Common myeloid progenitor, CD34-positive (primary cell): ENCODE results near the gene SHISA5.

Experiments used
- CTCF ChIA-PET: fragments of 350-600 bp; sonication (Branson Sonifier 250); formaldehyde crosslinking; loops from one replicate; lab custom pipeline; 2021; ENCODE audit warnings: antibody characterized with exemption; lab: Charles Lee
- POLR2A ChIA-PET: fragments of 350-600 bp; sonication (Branson Sonifier 250); formaldehyde crosslinking; loops from one replicate; lab custom pipeline; 2021; ENCODE audit warnings: antibody characterized with exemption; lab: Charles Lee
- DNase-seq, 3 donors: peaks; one replicate each; pipeline versions ENCODE4 v3.0.0 to v3.0.0-alpha.2; 2013
- H3K27ac ChIP-seq, 2 experiments: 1 replicate in 1 of 2; 2 replicates in 1 of 2; pipeline ENCODE4 v1.7.0; 2013; ENCODE audit warnings: inconsistent platforms in 2 of 2, low read length in 2 of 2, mild to moderate bottlenecking in 2 of 2, low read depth in 1 of 2, moderate library complexity in 1 of 2; ENCODE audit not compliant: severe bottlenecking in 2 of 2, insufficient read depth in 1 of 2, poor library complexity in 1 of 2
- H3K27me3 ChIP-seq, 5 experiments: replicated peaks in 2 of 5; 1 replicate in 3 of 5; 2 replicates in 2 of 5; pipeline versions ENCODE4 v1.6.1 to v1.7.0; 2013; ENCODE audit warnings: low read length in 4 of 5, mild to moderate bottlenecking in 2 of 5, moderate library complexity in 2 of 5, inconsistent platforms in 1 of 5; ENCODE audit not compliant: insufficient read depth in 5 of 5, control insufficient read depth in 4 of 5
- H3K36me3 ChIP-seq, 4 experiments: 1 replicate in 2 of 4; 2 replicates in 2 of 4; pipeline versions ENCODE4 v1.6.1 to v1.7.0; 2013; ENCODE audit warnings: low read length in 3 of 4, control low read depth in 1 of 4, mild to moderate bottlenecking in 1 of 4; ENCODE audit not compliant: control insufficient read depth in 4 of 4, insufficient read depth in 4 of 4
- H3K4me1 ChIP-seq, 4 experiments: 1 replicate in 3 of 4; 2 replicates in 1 of 4; pipeline versions ENCODE4 v1.6.1 to v1.7.1; 2013; ENCODE audit warnings: low read length in 3 of 4, mild to moderate bottlenecking in 3 of 4, control low read depth in 1 of 4, inconsistent platforms in 1 of 4, moderate library complexity in 1 of 4; ENCODE audit not compliant: control insufficient read depth in 4 of 4, insufficient read depth in 4 of 4; ENCODE audit errors: control extremely low read depth in 1 of 4
- H3K4me3 ChIP-seq, 7 experiments: 1 replicate in 4 of 7; 2 replicates in 3 of 7; pipeline versions ENCODE4 v1.5.1 to v1.7.0; 2013; ENCODE audit warnings: mild to moderate bottlenecking in 7 of 7, low read length in 6 of 7, moderate library complexity in 6 of 7, inconsistent platforms in 2 of 7, low read depth in 2 of 7, control low read depth in 1 of 7; ENCODE audit not compliant: insufficient read depth in 4 of 7, control insufficient read depth in 1 of 7; ENCODE audit errors: extremely low read depth in 1 of 7
- H3K9me3 ChIP-seq, 5 experiments: 1 replicate in 4 of 5; 2 replicates in 1 of 5; pipeline versions ENCODE4 v1.6.1 to v1.7.1; 2013; ENCODE audit warnings: low read length in 4 of 5, mild to moderate bottlenecking in 2 of 5, inconsistent platforms in 1 of 5, low read depth in 1 of 5, moderate library complexity in 1 of 5; ENCODE audit not compliant: control insufficient read depth in 4 of 5, insufficient read depth in 2 of 5; ENCODE audit errors: control extremely low read depth in 1 of 5
- WGBS: methylation state at CpG from one replicate; pipeline ENCODE4 v1.1.5; 2013; ENCODE audit not compliant: insufficient coverage; 5-methylcytosine and 5-hydroxymethylcytosine counted together

Gene SHISA5

DNA sequence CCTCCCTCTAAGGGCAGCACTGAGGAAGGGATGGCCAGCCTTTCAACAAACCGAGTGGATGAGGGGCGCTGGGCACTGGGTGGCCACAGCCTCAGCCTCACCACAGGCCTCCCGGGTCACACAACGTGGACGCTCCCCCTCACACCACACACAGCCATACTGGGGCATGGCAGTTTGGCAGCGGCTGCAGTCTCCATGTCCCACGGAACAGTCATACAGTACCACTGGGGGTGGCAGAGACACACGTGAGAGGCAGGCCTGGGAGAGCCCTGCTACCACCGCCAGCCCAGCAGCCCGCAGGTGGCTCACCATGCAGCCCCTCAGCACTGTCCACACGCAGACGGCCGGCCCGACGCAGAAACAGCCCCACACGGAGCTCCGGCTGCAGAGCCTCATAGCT lies 85.8 kb downstream of the SHISA5 start:
- H3K27ac ChIP-seq, result no peak overlapping the region
- H3K9me3 ChIP-seq, result no peaks in the 10 kb centered on the region
- peaks cover 0 to 10% (median 0%) of the 10 kb centered on the region in 4 experiments for H3K36me3 ChIP-seq
- no peaks in the 10 kb centered on the region for H3K27me3 ChIP-seq
- 95% methylated on average over 11 of the region's 17 CpGs for WGBS
- H3K4me1 ChIP-seq, result no peaks in the 10 kb centered on the region
- POLR2A ChIA-PET, result no interaction called here
- no peak for DNase-seq
- no peak overlapping the region for H3K4me3 ChIP-seq
- CTCF ChIA-PET, result interaction anchor here (1.3 to 2.2 kb wide), 3 partner anchors 10 to 17 kb away, joined by 4 to 5 read pairs (median 5); no protein-coding TSS in a partner anchor
